HG03521 (cell line): ENCODE data around the gene CANX.

Experiments used
- ATAC-seq: cut with Tn5 transposase; IDR thresholded peaks from one replicate; pipeline ENCODE4 v1.9.1; 2021; ENCODE audit warnings: mild to moderate bottlenecking, moderate library complexity; ENCODE audit not compliant: unreplicated experiment

Gene CANX

GRCh38 chr5:179773686-179774040, 74.9 kb downstream of the CANX start:
- no peak for ATAC-seq

DNA sequence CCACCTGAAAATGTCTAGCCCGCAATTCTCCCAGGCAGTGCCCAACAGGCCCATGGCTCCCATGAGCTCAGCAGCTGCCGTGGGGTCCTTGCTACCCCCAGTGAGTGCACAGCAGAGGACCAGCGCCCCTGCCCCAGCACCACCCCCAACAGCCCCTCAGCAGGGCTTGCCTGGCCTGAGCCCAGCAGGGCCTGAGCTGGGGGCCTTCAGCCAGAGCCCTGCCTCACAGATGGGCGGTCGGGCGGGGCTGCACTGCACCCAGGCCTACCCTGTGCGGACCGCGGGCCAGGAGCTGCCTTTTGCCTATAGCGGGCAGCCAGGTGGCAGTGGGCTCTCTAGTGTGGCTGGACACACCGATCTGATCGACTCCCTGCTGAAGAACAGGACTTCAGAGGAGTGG, 75.7 kb downstream of the CANX start:
- no peak for ATAC-seq

DNA sequence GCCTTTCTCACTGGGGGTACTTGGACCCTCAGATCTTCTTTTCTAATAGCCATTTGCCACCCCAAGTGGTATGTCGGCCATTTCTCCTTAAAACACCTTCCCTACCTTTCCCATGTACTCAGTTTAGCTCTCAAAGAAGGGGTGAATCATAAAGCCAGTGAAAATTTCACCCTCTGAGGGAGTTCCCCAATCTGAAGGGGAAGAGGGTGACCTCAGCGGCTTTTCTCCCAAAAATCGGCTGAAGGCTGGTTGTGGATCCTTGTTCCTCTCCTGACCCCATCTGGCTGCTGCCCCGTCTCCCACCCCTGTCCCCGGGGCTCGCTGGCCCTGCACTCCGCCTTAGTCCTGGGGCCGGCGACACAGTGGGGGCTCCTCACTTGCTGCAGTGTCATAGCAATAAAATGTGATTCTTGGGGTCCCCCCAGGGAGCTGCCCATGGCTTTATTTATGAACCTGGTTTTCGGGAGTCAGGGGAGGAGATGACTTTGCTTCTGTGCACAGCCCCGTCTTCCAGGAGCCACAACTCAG, 77.7 kb downstream of the CANX start:
- no peak for ATAC-seq

- ATAC-seq: no peak
These were observed 78.7 kb downstream of the CANX start for GRCh38 chr5:179777456-179777855.

DNA sequence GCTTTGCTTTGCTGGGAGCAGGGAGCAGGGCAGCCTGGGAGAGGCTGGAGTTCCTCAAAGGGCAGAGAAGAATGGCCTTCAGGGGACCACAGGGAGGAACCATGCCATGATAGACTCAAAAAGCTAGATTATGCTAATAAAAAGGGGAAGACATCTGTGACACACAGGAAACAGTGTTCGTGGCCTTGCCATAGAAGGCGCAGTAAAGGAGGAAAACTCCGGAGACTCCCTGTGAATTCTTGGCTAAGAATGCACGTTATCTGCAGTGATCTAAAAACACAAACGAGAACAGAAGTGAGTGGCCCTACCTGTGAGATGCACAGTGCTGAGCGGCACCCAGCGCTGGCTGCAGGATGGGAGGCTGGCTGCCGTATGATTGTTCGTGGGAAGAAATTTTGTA, 79.1 kb downstream of the CANX start:
- no peak for ATAC-seq

DNA sequence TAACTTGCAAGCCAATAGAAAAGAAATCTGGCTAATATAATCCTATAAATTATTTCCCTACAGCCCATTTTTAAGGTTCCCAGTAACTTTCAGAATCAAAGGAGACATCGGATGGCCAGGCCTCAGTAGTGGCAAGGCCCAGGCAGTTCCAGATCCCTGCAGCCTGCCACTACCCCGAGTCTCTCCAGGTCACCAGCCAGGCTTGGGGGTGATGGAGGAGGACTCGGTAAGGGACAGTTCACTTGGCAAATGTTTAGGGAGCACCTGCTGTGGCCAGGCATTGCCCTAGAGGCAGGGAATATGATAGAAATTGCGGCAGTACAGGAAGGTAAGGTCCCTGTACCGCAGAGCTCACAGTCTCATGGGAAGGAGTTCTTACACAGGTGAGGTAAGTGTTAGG, 79.8 kb downstream of the CANX start:
- no peak for ATAC-seq

GRCh38 chr5:179779826-179780225, 81.1 kb downstream of the CANX start:
- no peak for ATAC-seq

- ATAC-seq: no peak
These were observed 81.6 kb downstream of the CANX start for GRCh38 chr5:179780362-179780761.
